HepG2 (cell line): ENCODE measurements around the gene PDPR. TPM values are rescaled to one million over a fixed set of nuclear protein-coding genes. Genes with fewer than 3 reads are reported as not detected.

Source experiments
- ARNT2 ChIP-seq: sonication (generic); formaldehyde crosslinking; IDR thresholded peaks from 2 replicates; pipeline ENCODE4 v1.8.0; 2022; ENCODE audit warnings: mild to moderate bottlenecking, low read depth, missing genetic modification reagents, moderate library complexity
- CBFB ChIP-seq: sonication (generic); formaldehyde crosslinking; IDR thresholded peaks from 2 replicates; pipeline ENCODE4 v1.4.0; 2020; ENCODE audit warnings: missing genetic modification reagents
- CHD4 ChIP-seq: fragments of 200-600 bp; sonication (generic); IDR thresholded peaks from 2 replicates; pipeline ENCODE4 v1.7.0; 2017; ENCODE audit warnings: mild to moderate bottlenecking, low read length, borderline replicate concordance
- HMG20A ChIP-seq: IDR thresholded peaks from 2 replicates; pipeline ENCODE4 v1.6.1; 2016; ENCODE audit warnings: borderline replicate concordance
- KLF11 ChIP-seq: IDR thresholded peaks from 2 replicates; pipeline ENCODE4 v1.6.1; 2016; ENCODE audit warnings: missing compliant biosample characterization
- KMT2B ChIP-seq: IDR thresholded peaks from 2 replicates; pipeline ENCODE4 v1.6.1; 2016; ENCODE audit warnings: missing genetic modification reagents, missing compliant biosample characterization
- NCOA2 ChIP-seq: sonication (generic); formaldehyde crosslinking; IDR thresholded peaks from 2 replicates; pipeline ENCODE4 v1.8.0; 2022; ENCODE audit warnings: inconsistent platforms
- NFIC ChIP-seq: IDR thresholded peaks from 2 replicates; pipeline ENCODE4 v1.6.1; 2012; ENCODE audit warnings: mild to moderate bottlenecking, low read length, inconsistent platforms
- NFYB ChIP-seq: sonication (generic); formaldehyde crosslinking; IDR thresholded peaks from 2 replicates; pipeline ENCODE4 v1.4.0; 2020; ENCODE audit warnings: missing genetic modification reagents
- NONO ChIP-seq, 2 experiments: fragments of 450-650 bp in 1 of 2; sonication (generic) in 1 of 2; formaldehyde crosslinking in 1 of 2; IDR thresholded peaks in 1 of 2; conservative IDR thresholded peaks in 1 of 2; 2 replicates each; pipeline versions ENCODE4 v1.6.1 to v1.8.0; 2017 to 2022; ENCODE audit warnings: mild to moderate bottlenecking in 1 of 2, missing genetic modification reagents in 1 of 2, moderate library complexity in 1 of 2
- TOPORS ChIP-seq: sonication (generic); formaldehyde crosslinking; IDR thresholded peaks from 2 replicates; pipeline ENCODE4 v1.8.0; 2023; ENCODE audit warnings: mild to moderate bottlenecking, missing genetic modification reagents
- U2AF2 ChIP-seq: fragments of 200-400 bp; formaldehyde crosslinking; IDR thresholded peaks from 2 replicates; pipeline ENCODE4 v1.6.1; 2017; ENCODE audit warnings: low read depth, mild to moderate bottlenecking, low read length
- XRCC5 ChIP-seq: fragments of 200-400 bp; formaldehyde crosslinking; optimal IDR thresholded peaks from 2 replicates; pipeline ENCODE3; 2017; ENCODE audit warnings: mild to moderate bottlenecking, low read length
- YY1 ChIP-seq: IDR thresholded peaks from 2 replicates; pipeline ENCODE4 v1.6.1; 2011; ENCODE audit warnings: low read length, low read depth, moderate library complexity, mild to moderate bottlenecking; ENCODE audit not compliant: insufficient read depth, insufficient replicate concordance
- ZBTB7B ChIP-seq: sonication (generic); formaldehyde crosslinking; IDR thresholded peaks from 2 replicates; pipeline ENCODE4 v1.4.0; 2020; ENCODE audit warnings: missing genetic modification reagents
- ZNF232 ChIP-seq: sonication (generic); formaldehyde crosslinking; IDR thresholded peaks from 2 replicates; pipeline ENCODE4 v1.4.0; 2020; ENCODE audit warnings: missing genetic modification reagents, borderline replicate concordance
- ZNF33A ChIP-seq: sonication (generic); formaldehyde crosslinking; IDR thresholded peaks from 2 replicates; pipeline ENCODE4 v1.5.1; 2020; ENCODE audit warnings: missing genetic modification reagents, mild to moderate bottlenecking, moderate library complexity, borderline replicate concordance
- ZNF530 ChIP-seq: sonication (generic); formaldehyde crosslinking; IDR thresholded peaks from 2 replicates; pipeline ENCODE4 v1.5.0; 2020; ENCODE audit warnings: low read depth, mild to moderate bottlenecking, missing genetic modification reagents
- ZNF616 ChIP-seq: sonication (generic); formaldehyde crosslinking; IDR thresholded peaks from 2 replicates; pipeline ENCODE4 v1.5.0; 2020; ENCODE audit warnings: low read depth, mild to moderate bottlenecking, missing genetic modification reagents
- polyA plus RNA-seq, 8 experiments: library from polyadenylated mRNA; depleted of rRNA in 3 of 8; stranded (reverse) in 7 of 8; unstranded in 1 of 8; fragments of >200 nt; fragmentation: Illumina TruSeq in 4 of 8; extraction: Trizol in 4 of 8; gene quantifications; 2 replicates each; pipeline versions ENCODE4 v1.2.1 to v1.2.3, GENCODE V29; 2011 to 2016; ENCODE audit warnings: low read depth in 4 of 8, missing spikeins in 1 of 8, mixed read lengths in 1 of 8; ENCODE audit not compliant: insufficient read depth in 1 of 8
- total RNA-seq, 5 experiments: library from RNA; depleted of rRNA; stranded (reverse); fragments of >200 nt; fragmentation: Illumina TruSeq; extraction: Trizol; gene quantifications; 2 replicates each; pipeline ENCODE4 v1.2.3, GENCODE V29; 2016; ENCODE audit warnings: low read depth in 1 of 5
- TF ChIP-seq, protein P1 (sequence below): sonication (generic); formaldehyde crosslinking; IDR thresholded peaks from 2 replicates; pipeline ENCODE4 v1.8.0; 2022; ENCODE audit warnings: missing genetic modification reagents, mild to moderate bottlenecking, inconsistent platforms, borderline replicate concordance
- TF ChIP-seq, protein P2 (sequence below): sonication (generic); formaldehyde crosslinking; IDR thresholded peaks from 2 replicates; pipeline ENCODE4 v1.5.0; 2020; ENCODE audit warnings: mild to moderate bottlenecking, missing genetic modification reagents
- TF ChIP-seq, protein P3 (sequence below): sonication (generic); formaldehyde crosslinking; IDR thresholded peaks from 2 replicates; pipeline ENCODE4 v1.4.0; 2020; ENCODE audit warnings: mild to moderate bottlenecking, low read depth, missing genetic modification reagents
- TF ChIP-seq, protein P4 (sequence below): sonication (generic); formaldehyde crosslinking; IDR thresholded peaks from 2 replicates; pipeline ENCODE4 v1.5.0; 2020; ENCODE audit warnings: missing genetic modification reagents
- TF ChIP-seq, protein P5 (sequence below): IDR thresholded peaks from 2 replicates; pipeline ENCODE4 v1.6.1; 2016; ENCODE audit warnings: control low read depth

The PDPR gene
- total and polyA plus RNA-seq, 2 of the 13 experiments (the other 11 are each of a cell fraction or from before 2014, with no cell fraction given), result 19.5 to 29.9 TPM

DNA sequence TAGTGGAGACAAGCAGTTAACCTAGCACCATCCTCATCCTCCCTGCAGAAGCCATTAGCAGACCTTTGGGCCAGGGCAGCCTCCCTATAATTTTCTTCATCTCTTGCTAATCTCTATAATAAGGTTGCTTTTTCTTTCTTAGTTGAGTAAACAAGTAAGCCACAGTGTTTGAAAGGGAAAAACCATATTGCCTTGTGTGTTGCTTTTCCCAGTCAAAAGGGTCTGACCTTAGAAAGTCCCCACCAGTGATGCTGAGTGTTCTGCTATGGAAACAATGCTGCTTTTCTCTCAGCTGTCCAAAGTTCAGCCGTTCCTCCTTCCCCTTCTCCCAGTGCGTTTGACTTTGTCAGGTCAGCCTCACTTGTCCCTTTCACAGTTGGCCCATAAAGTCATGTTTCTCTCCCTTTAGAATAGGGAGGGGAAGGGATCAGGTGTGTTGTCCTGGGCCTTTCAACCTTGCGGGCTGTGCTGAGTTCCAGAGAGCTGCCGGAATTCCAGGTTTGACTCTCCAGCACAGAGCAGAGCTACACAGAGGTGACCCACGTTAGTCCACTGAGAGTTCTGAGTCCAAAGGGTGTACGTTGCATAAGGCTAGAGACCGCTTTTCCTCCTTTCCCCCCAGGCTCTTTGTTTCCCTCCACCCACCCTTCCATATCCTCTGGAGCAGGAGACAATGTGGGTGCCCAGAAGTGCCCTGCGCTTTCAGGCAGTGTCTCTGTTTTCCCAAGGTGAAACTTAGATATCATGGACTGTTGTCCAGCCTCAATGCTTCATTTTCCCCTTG lies 43.5 kb downstream of the PDPR start (continued):
- TF ChIP-seq, protein P1, sequence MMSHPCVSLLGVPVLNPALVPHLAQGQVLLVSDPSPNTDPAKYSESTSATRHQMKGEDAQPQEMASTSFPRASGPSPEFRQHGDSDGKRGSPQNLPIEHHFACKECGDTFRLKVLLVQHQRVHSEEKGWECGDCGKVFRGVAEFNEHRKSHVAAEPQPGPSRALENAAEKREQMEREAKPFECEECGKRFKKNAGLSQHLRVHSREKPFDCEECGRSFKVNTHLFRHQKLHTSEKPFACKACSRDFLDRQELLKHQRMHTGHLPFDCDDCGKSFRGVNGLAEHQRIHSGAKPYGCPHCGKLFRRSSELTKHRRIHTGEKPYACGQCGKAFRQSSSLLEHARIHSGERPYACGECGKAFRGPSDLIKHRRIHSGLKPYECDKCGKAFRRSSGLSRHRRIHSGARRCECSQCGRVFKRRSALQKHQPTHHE (CRISPR knock-in tag), result no peak
- TF ChIP-seq XRCC5, result peak; percentile 95
- peak; percentile 74 for TF ChIP-seq NCOA2
- peak; percentile 71; the same call in 1 of the 2 replicates for TF ChIP-seq ZNF232 (CRISPR knock-in tag)
- TF ChIP-seq, protein P2, sequence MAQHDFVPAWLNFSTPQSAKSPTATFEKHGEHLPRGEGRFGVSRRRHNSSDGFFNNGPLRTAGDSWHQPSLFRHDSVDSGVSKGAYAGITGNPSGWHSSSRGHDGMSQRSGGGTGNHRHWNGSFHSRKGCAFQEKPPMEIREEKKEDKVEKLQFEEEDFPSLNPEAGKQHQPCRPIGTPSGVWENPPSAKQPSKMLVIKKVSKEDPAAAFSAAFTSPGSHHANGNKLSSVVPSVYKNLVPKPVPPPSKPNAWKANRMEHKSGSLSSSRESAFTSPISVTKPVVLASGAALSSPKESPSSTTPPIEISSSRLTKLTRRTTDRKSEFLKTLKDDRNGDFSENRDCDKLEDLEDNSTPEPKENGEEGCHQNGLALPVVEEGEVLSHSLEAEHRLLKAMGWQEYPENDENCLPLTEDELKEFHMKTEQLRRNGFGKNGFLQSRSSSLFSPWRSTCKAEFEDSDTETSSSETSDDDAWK (CRISPR knock-in tag), result no peak
- TF ChIP-seq, protein P3, sequence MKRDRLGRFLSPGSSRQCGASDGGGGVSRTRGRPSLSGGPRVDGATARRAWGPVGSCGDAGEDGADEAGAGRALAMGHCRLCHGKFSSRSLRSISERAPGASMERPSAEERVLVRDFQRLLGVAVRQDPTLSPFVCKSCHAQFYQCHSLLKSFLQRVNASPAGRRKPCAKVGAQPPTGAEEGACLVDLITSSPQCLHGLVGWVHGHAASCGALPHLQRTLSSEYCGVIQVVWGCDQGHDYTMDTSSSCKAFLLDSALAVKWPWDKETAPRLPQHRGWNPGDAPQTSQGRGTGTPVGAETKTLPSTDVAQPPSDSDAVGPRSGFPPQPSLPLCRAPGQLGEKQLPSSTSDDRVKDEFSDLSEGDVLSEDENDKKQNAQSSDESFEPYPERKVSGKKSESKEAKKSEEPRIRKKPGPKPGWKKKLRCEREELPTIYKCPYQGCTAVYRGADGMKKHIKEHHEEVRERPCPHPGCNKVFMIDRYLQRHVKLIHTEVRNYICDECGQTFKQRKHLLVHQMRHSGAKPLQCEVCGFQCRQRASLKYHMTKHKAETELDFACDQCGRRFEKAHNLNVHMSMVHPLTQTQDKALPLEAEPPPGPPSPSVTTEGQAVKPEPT (CRISPR knock-in tag), result no peak; the same call in 1 of the 2 replicates
- TF ChIP-seq KLF11, result no peak
- peak; percentile 72; the same call in 1 of the 2 replicates for TF ChIP-seq NFIC
- no peak for TF ChIP-seq ZNF530
- 0 out of 2 replicates have a peak, but pooled peaks have one; percentile 67 for TF ChIP-seq CHD4
- TF ChIP-seq, protein P4, sequence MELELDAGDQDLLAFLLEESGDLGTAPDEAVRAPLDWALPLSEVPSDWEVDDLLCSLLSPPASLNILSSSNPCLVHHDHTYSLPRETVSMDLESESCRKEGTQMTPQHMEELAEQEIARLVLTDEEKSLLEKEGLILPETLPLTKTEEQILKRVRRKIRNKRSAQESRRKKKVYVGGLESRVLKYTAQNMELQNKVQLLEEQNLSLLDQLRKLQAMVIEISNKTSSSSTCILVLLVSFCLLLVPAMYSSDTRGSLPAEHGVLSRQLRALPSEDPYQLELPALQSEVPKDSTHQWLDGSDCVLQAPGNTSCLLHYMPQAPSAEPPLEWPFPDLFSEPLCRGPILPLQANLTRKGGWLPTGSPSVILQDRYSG (CRISPR knock-in tag), result no peak
- TF ChIP-seq NONO (IDR thresholded peaks at IDR 0.05), result no peak
- TF ChIP-seq NONO (CRISPR knock-in tag; conservative IDR thresholded peaks at IDR 0.05), result peak; percentile 83; the same call in 1 of the 2 replicates
- TF ChIP-seq ZNF33A, result no peak
- TF ChIP-seq HMG20A (CRISPR knock-in tag), result peak; percentile 82; the same call in 1 of the 2 replicates
- peak; percentile 90 for TF ChIP-seq ZBTB7B (CRISPR knock-in tag)
- TF ChIP-seq TOPORS (CRISPR knock-in tag), result peak; percentile 56; the same call in 1 of the 2 replicates
- TF ChIP-seq ZNF616 (CRISPR knock-in tag), result no peak
- TF ChIP-seq, protein P5, sequence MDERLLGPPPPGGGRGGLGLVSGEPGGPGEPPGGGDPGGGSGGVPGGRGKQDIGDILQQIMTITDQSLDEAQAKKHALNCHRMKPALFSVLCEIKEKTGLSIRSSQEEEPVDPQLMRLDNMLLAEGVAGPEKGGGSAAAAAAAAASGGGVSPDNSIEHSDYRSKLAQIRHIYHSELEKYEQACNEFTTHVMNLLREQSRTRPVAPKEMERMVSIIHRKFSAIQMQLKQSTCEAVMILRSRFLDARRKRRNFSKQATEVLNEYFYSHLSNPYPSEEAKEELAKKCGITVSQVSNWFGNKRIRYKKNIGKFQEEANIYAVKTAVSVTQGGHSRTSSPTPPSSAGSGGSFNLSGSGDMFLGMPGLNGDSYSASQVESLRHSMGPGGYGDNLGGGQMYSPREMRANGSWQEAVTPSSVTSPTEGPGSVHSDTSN (CRISPR knock-in tag), result no peak
- peak; percentile 11; the same call in 1 of the 2 replicates for TF ChIP-seq NFYB (CRISPR knock-in tag)
- TF ChIP-seq U2AF2, result no peak
- TF ChIP-seq CBFB, result peak; percentile 47; the same call in 1 of the 2 replicates
- TF ChIP-seq ARNT2 (CRISPR knock-in tag), result no peak
- TF ChIP-seq KMT2B (CRISPR knock-in tag), result no peak
- no peak for TF ChIP-seq YY1
